ENCODE data around the gene ABLIM3. TPM values are rescaled to one million over a fixed set of nuclear protein-coding genes. Genes with fewer than 3 reads are reported as not detected.
A peak's percentile ranks its signal among the peaks of the same experiment; 100 is the strongest.

The ABLIM3 gene
- polyA plus RNA-seq, 3 donors from 2014 or later, result 0.21 to 0.30 TPM; not detected in 1

GRCh38 chr5:149201121-149201637, 59.9 kb downstream of the ABLIM3 start:
- H3K4me3 Mint-ChIP-seq, result no peak overlapping the region

GRCh38 chr5:149202910-149203451, 61.7 kb downstream of the ABLIM3 start:
- Mint-ChIP-seq H3K9me3 (no peaks in the 10 kb centered on the region), H3K27ac (no peak overlapping the region), H3K4me3 (no peak overlapping the region), H3K36me3 (no peaks in the 10 kb centered on the region), H3K27me3 (ENCODE audit: low read depth in 3 of 3) (peaks cover 0 to 1% (median 1%) of the 10 kb centered on the region in 3 donors), H3K4me1 (no peaks in the 10 kb centered on the region)
- DNase-seq, result no peak

More at GRCh38 chr5:149201121-149201637, 59.9 kb downstream of the ABLIM3 start:
- Mint-ChIP-seq H3K36me3 (no peaks in the 10 kb centered on the region), H3K27ac (no peak overlapping the region), H3K4me1 (no peaks in the 10 kb centered on the region), H3K9me3 (no peaks in the 10 kb centered on the region), H3K27me3 (ENCODE audit: low read depth in 3 of 3) (peaks cover 0 to 1% (median 1%) of the 10 kb centered on the region in 3 donors)
- DNase-seq, result no peak

- H3K9me3 Mint-ChIP-seq, result no peaks in the 10 kb centered on the region
- no peak overlapping the region for H3K4me3 Mint-ChIP-seq
- H3K27me3 Mint-ChIP-seq (ENCODE audit: low read depth in 3 of 3), result peaks cover 0 to 2% (median 1%) of the 10 kb centered on the region in 3 donors
- no peaks in the 10 kb centered on the region for H3K4me1 Mint-ChIP-seq
- no peak for DNase-seq
- H3K27ac Mint-ChIP-seq, result no peak overlapping the region
- no peaks in the 10 kb centered on the region for H3K36me3 Mint-ChIP-seq
Observed at GRCh38 chr5:149203921-149204441, 62.7 kb downstream of the ABLIM3 start.

GRCh38 chr5:149205625-149206523, 64.6 kb downstream of the ABLIM3 start:
- Mint-ChIP-seq H3K4me3 (no peak overlapping the region), H3K27me3 (ENCODE audit: low read depth in 3 of 3) (peaks cover 0 to 2% (median 1%) of the 10 kb centered on the region in 3 donors), H3K9me3 (no peaks in the 10 kb centered on the region), H3K4me1 (no peaks in the 10 kb centered on the region), H3K27ac (no peak overlapping the region), H3K36me3 (no peaks in the 10 kb centered on the region)
- no peak for DNase-seq

GRCh38 chr5:149206524-149207141, 65.3 kb downstream of the ABLIM3 start:
- Mint-ChIP-seq H3K9me3 (no peaks in the 10 kb centered on the region), H3K27me3 (ENCODE audit: low read depth in 3 of 3) (peaks cover 0 to 4% (median 1%) of the 10 kb centered on the region in 3 donors), H3K4me1 (no peaks in the 10 kb centered on the region), H3K27ac (no peak overlapping the region), H3K4me3 (no peak overlapping the region), H3K36me3 (no peaks in the 10 kb centered on the region)
- no peak for DNase-seq

GRCh38 chr5:149207831-149208230, 66.5 kb downstream of the ABLIM3 start:
- Mint-ChIP-seq H3K9me3 (no peaks in the 10 kb centered on the region), H3K27me3 (ENCODE audit: low read depth in 3 of 3) (peaks cover 0 to 5% (median 1%) of the 10 kb centered on the region in 3 donors), H3K27ac (no peak overlapping the region), H3K4me1 (no peaks in the 10 kb centered on the region), H3K4me3 (no peak overlapping the region), H3K36me3 (peaks cover 0 to 6% (median 0%) of the 10 kb centered on the region in 3 donors)
- DNase-seq, result no peak

- H3K4me3 Mint-ChIP-seq, result no peak overlapping the region
- no peak for DNase-seq
Observed at GRCh38 chr5:149210225-149210624, 68.9 kb downstream of the ABLIM3 start.

GRCh38 chr5:149210968-149211490, 69.7 kb downstream of the ABLIM3 start:
- no peaks in the 10 kb centered on the region for H3K4me1 Mint-ChIP-seq
- H3K9me3 Mint-ChIP-seq, result no peaks in the 10 kb centered on the region
- peaks cover 0 to 6% (median 0%) of the 10 kb centered on the region in 3 donors for H3K36me3 Mint-ChIP-seq
- DNase-seq, result no peak
- no peak overlapping the region for H3K4me3 Mint-ChIP-seq
- peaks cover 0 to 5% (median 1%) of the 10 kb centered on the region in 3 donors for H3K27me3 Mint-ChIP-seq (ENCODE audit: low read depth in 3 of 3)
- H3K27ac Mint-ChIP-seq, result no peak overlapping the region

More at GRCh38 chr5:149210225-149210624, 68.9 kb downstream of the ABLIM3 start:
- no peak overlapping the region for H3K27ac Mint-ChIP-seq
- H3K36me3 Mint-ChIP-seq, result peaks cover 0 to 6% (median 0%) of the 10 kb centered on the region in 3 donors
- H3K27me3 Mint-ChIP-seq (ENCODE audit: low read depth in 3 of 3), result peaks cover 0 to 5% (median 1%) of the 10 kb centered on the region in 3 donors
- H3K9me3 Mint-ChIP-seq, result no peaks in the 10 kb centered on the region
- no peaks in the 10 kb centered on the region for H3K4me1 Mint-ChIP-seq

GRCh38 chr5:149211566-149211965, 70.3 kb downstream of the ABLIM3 start:
- DNase-seq, result no peak
- H3K4me3 Mint-ChIP-seq, result no peak overlapping the region
- no peaks in the 10 kb centered on the region for H3K9me3 Mint-ChIP-seq
- H3K36me3 Mint-ChIP-seq, result peaks cover 0 to 6% (median 0%) of the 10 kb centered on the region in 3 donors
- H3K27me3 Mint-ChIP-seq (ENCODE audit: low read depth in 3 of 3), result peaks cover 0 to 5% (median 0%) of the 10 kb centered on the region in 3 donors
- no peaks in the 10 kb centered on the region for H3K4me1 Mint-ChIP-seq
- H3K27ac Mint-ChIP-seq, result no peak overlapping the region

GRCh38 chr5:149212198-149212951, 71.1 kb downstream of the ABLIM3 start:
- peak overlapping the region in 2 of 6 donors; percentile 7 to 39 for H3K27ac Mint-ChIP-seq
- H3K4me3 Mint-ChIP-seq, result no peak overlapping the region
- no peak for DNase-seq
- peaks cover 0 to 5% (median 0%) of the 10 kb centered on the region in 3 donors for H3K27me3 Mint-ChIP-seq (ENCODE audit: low read depth in 3 of 3)
- H3K4me1 Mint-ChIP-seq, result no peaks in the 10 kb centered on the region
- H3K9me3 Mint-ChIP-seq, result no peaks in the 10 kb centered on the region
- H3K36me3 Mint-ChIP-seq, result peaks cover 0 to 6% (median 0%) of the 10 kb centered on the region in 3 donors

GRCh38 chr5:149213264-149213880, 72.1 kb downstream of the ABLIM3 start:
- no peak overlapping the region for H3K27ac Mint-ChIP-seq
- DNase-seq, result no peak
- H3K27me3 Mint-ChIP-seq (ENCODE audit: low read depth in 3 of 3), result peaks cover 0 to 5% (median 0%) of the 10 kb centered on the region in 3 donors
- H3K9me3 Mint-ChIP-seq, result no peaks in the 10 kb centered on the region
- H3K36me3 Mint-ChIP-seq, result peaks cover 0 to 6% (median 0%) of the 10 kb centered on the region in 3 donors
- no peaks in the 10 kb centered on the region for H3K4me1 Mint-ChIP-seq
- H3K4me3 Mint-ChIP-seq, result no peak overlapping the region

- Mint-ChIP-seq H3K4me3 (no peak overlapping the region), H3K27ac (no peak overlapping the region), H3K9me3 (no peaks in the 10 kb centered on the region), H3K4me1 (no peaks in the 10 kb centered on the region), H3K36me3 (peaks cover 0 to 6% (median 0%) of the 10 kb centered on the region in 3 donors), H3K27me3 (ENCODE audit: low read depth in 3 of 3) (peaks cover 0 to 3% (median 0%) of the 10 kb centered on the region in 3 donors)
- DNase-seq, result no peak
Observed at GRCh38 chr5:149215478-149216090, 74.3 kb downstream of the ABLIM3 start.

All from immature natural killer cell (primary cell).